Epithelial cell of esophagus (primary cell): ENCODE measurements around the gene CD2BP2.
"Not testable (repeated sequence)": the region's sequence is repeated elsewhere in the genome, so short reads cannot be mapped to it uniquely, and the experiment has no call there.

Source experiments
- DNase-seq: peaks from one replicate; pipeline ENCODE4 v3.0.0; 2010; ENCODE audit warnings: low read depth
- H3K4me3 ChIP-seq: 2 replicates; pipeline ENCODE4 v1.5.1; 2011; ENCODE audit warnings: mild to moderate bottlenecking, low read length, control low read depth
- CTCF ChIP-seq: IDR thresholded peaks from 2 replicates; pipeline ENCODE4 v1.5.1; 2011; ENCODE audit warnings: low read depth, mild to moderate bottlenecking, low read length, control low read depth, inconsistent platforms; ENCODE audit not compliant: insufficient read depth; ENCODE audit errors: missing control alignments

Gene CD2BP2

DNA sequence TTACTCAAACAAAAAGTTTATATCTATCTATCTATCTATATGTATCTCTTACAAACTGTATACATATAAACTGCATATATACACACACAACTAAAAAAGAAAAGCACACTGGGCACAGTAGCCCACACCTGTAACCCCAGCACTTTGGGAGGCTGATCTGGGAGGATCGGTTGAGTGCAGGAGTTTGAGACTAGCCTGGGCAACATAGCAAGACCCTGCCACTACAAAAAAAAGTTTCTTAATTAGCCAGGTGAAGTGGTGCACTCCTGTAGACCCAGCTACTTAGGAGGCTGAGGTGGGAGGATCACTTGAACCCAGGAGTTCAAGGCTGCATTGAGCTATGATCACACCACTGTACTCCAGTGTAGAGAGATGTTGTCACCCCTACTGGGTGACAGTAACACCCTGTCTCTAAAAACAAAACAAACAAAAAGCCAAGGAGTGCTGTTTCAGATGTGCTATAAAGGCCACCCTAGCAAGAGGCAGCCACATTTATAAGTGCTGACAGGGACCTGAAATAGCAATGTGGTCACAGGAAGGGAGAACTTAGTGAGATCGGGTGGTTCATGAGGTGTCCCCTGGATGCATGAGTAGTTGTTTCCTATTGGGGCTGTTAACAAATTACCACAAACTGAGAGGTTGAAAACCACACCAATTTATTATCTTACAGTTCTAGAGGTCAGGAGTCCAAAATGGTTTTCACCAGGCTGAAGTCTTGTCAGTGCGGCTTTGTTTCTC, 4.8 kb downstream of the CD2BP2 start:
- H3K4me3 ChIP-seq: no peak overlapping the region
- DNase-seq: no peak
- TF ChIP-seq CTCF: no peak

DNA sequence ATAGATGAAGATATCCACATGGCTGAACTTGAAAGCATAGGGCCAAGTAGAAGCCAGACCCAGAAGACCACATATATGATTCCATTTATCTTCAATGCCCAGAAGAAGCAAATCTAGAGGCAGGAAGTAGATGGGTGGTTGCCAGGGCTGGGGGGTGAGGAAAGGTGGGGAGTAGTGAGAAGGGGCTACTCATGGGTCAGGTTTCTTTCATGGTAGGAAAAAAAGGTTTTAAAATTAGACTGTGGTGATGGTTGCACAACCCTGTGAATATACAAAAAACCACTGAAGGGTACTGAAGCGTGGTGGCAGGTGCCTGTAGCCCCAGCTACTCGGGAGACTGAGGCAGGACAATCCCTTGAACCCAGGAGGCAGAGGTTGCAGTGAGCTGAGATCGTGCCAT, 5.4 kb downstream of the CD2BP2 start:
- TF ChIP-seq CTCF: no peak
- DNase-seq: no peak
- no peak overlapping the region for H3K4me3 ChIP-seq

DNA sequence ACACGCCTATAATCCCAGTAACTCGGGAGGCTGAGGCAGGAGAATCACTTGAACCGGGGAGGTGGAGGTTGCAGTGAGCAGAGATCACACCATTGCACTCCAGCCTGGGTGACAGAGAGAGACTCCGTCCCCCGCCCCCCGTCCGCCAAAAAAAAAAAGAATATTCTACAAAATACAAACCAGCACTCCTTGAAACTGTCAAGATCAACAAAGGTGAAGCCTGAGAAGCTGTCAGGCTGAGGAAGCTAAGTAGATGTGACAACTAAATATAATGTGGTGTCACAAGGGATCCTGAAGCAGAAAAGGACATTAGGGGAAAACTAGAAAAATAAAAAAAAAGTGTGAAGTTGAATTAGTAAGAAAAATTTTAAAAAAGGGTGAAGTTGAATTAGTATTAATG, 6.2 kb downstream of the CD2BP2 start:
- no peak for DNase-seq
- no peak for TF ChIP-seq CTCF
- no peak overlapping the region for H3K4me3 ChIP-seq

- no peak for DNase-seq
- no peak for TF ChIP-seq CTCF
- no peak overlapping the region for H3K4me3 ChIP-seq
Measured at GRCh38 chr16:30348113-30348512, 7.0 kb downstream of the CD2BP2 start.

- H3K4me3 ChIP-seq: no peak overlapping the region
- no peak for DNase-seq
- TF ChIP-seq CTCF: no peak
Measured at GRCh38 chr16:30346286-30346685, 8.8 kb downstream of the CD2BP2 start.

GRCh38 chr16:30343491-30343820, 11.7 kb downstream of the CD2BP2 start:
- DNase-seq, H3K4me3 ChIP-seq: not testable (repeated sequence)

DNA sequence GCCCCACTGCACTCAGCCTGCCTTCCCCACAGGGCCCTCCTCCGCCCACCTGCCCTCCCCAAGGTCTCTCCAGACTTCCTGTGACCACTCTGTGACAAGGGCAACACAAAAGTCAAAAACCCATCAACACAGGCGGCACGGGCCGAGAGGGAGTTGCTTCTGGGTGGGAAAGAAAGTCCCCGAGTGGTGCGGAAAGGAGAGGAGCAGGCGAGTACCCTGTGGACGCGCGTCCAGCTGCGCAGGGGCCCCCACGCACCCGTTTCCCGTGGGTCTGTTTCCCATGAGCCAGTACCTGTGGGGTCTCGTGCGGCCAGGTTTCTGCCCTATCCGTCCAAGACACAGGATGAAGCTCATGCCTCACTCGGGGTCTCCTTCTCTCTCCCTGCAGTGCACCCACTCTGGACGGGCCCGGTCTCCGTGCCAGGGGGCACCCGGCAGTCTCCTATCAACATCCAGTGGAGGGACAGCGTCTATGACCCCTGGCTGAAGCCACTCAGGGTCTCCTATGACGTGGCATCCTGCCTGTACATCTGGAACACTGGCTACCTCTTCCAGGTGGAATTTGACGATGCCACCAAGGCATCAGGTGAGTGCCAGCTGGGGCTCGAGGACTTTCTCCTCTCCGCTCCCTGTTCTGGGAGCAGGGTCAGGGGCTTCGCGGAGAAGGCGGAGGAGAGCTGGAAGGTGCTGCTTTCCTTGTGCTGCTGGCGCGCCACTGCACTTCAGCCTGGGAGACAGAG, 12.2 kb downstream of the CD2BP2 start:
- no peak for TF ChIP-seq CTCF
- no peak overlapping the region for H3K4me3 ChIP-seq
- DNase-seq: no peak
